GDM1 (cell line): Measurements from ENCODE around the gene MATK.

Source experiments
- DNase-seq: peaks from one replicate; lab custom pipeline; 2025; lab: John Stamatoyannopoulos, UW

The MATK gene

DNA sequence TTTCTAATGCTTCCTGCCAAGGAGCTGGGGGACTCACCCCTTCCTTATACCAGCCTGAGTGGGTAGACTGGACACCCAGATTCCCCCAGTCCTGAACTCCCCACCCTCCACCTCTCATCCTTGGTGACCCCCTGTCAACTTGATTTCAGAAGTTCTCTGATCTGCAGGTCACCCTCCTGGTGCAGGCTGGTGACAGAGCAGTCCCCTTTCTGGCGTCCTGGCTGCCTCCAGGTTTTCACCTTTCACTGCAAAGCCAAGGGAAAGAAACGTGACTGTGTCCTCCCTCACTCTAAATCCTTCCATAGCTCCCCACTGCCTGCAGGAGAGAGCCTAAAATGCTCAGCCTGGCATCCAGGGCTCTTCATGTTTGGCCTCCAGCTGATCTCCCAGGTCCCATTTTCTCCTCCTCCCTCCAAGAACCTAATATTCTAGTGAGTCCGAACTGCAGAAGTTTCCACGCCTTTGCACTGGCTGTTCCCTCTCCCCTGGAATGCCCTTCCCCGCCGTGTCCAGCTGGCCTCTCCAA is 4.1 kb upstream of the MATK start:
- no peak for DNase-seq

GRCh38 chr19:3788996-3789778 is 3.0 kb upstream of the MATK start:
- DNase-seq: no peak

GRCh38 chr19:3785451-3785937 is 687 bp downstream of the MATK start:
- DNase-seq: no peak

DNA sequence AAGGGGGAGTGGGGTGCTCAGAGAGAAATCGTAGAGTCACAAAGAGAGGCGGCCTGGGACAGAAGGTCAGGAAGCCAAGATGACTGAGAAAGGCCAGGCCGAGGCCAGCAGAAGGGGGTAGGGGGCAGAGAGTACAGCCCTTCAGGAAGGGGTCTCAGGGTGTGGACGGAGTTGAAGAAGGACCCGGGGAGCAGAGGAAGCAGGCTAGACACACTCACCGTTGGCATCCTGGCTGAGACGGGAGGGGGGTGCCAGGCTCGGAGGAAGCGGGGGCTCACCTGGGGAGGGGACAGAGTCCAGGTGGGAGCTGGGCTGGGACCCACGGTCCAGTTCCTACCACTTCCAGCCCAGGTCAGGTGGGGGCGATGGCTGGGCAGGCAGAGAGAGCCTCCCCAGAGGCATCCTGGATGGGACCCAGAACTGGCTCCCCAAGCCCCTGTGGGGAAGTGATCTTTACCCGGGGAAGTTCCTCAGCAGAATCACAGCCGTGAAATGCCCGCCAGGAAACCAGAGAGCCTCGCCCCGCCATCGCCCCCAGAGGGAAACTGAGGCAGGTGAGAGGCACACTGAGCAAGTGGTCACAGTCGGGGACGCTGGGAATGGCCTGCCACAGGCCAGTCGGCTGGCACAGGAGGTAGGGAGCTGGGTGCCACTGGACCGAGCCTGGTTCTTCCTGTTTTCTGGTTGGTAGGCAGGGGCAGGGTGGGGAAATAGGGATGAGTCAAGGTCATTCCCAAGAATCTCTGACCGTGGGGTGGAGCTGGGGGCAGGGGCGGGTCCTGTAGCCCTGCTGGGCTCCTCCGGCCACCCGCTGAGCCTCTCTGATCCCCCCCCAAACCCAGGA is 1.4 kb downstream of the MATK start:
- DNase-seq: no peak

DNA sequence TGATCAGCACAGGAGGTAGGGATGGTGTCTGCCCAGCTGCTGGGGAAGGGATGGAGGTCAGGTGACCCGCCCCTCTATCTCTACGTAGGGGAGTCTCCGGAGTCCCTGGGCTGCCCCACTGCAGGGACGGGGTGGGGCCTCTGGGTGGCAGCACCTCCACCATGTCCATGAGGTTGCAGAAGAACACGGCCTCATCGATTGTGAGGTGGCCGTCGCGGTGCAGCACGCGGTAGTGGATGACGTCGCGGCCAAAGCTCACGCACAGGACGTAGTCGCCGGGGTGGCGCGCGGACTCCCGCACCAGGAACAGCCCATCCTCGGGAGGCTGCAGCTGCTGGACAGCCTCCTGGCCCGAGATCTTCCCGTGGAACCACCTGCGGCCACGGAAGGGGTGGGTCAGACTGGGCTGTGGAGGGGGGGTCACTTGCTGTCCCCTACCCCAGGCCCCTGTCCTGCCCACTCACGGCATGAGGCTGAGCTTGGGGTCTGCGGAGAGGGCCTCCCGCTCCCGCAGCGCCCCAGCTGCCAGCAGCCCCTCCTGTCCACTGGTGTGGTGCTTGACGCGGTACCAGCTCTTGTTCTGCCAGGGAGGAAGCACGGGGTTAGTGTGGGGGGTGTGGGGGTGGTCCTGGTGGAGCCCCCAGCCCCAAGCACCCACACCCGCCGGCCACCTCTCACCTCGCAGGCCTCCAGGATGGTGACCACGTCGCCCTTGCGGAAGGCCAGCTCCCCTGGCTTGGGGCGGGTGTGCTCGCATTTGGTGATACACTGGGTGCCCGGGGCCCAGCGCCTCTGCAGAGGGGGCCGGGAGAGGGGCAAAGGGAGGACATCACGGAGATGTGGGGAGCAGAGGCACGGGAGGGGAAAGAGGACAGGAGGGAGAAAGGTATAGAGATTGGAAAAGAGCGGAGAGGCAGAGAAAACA is 2.3 kb downstream of the MATK start:
- no peak for DNase-seq

DNA sequence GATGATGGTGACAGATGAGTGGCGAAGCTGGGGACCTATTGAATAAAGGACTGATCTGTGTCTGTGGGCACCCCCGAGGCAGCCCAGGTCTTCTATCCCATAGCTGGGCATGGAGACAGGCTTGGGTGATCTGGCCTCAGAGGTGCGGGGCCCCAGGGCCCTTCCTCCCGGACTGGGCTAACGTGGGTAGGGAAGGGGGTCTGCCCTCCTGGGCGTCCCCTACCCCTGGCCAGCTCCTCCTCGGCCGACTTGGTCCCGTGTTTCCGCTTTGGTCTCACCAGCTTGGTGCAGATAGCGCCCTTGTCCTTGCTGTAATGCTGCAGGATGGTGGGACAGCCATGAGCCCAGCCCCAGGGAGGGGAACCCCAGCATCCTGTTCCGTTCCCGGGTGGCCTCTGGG is 3.3 kb downstream of the MATK start:
- DNase-seq: no peak

GRCh38 chr19:3782330-3782729 is 3.9 kb downstream of the MATK start:
- no peak for DNase-seq

- no peak for DNase-seq
Observed at GRCh38 chr19:3781603-3782002, 4.6 kb downstream of the MATK start.

DNA sequence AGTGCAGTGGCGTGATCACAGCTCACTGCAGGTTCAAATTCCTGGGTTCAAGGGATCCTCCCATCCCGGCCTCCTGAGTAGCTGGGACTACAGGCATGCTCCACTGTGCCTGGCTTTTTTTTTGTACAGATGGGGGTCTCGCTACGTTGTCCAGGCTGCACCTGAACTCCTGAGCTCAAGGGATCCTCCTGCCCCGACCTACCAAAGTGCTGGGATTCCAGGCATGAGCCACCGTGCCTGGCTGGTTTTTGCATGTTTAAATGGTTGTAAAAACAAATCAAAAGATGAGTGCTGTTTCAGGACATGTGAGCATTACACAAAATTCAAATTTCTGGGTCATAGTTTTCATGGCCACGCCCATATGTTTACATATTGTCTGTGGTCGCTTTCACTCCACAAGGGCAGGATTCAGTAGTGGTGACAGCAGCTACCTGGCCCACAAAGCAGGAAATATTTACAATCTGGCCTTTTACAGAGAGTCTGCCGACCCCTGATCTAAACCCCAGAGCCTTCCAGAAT is 5.3 kb downstream of the MATK start:
- no peak for DNase-seq

GRCh38 chr19:3778899-3779723 is 7.1 kb downstream of the MATK start:
- no peak for DNase-seq

DNA sequence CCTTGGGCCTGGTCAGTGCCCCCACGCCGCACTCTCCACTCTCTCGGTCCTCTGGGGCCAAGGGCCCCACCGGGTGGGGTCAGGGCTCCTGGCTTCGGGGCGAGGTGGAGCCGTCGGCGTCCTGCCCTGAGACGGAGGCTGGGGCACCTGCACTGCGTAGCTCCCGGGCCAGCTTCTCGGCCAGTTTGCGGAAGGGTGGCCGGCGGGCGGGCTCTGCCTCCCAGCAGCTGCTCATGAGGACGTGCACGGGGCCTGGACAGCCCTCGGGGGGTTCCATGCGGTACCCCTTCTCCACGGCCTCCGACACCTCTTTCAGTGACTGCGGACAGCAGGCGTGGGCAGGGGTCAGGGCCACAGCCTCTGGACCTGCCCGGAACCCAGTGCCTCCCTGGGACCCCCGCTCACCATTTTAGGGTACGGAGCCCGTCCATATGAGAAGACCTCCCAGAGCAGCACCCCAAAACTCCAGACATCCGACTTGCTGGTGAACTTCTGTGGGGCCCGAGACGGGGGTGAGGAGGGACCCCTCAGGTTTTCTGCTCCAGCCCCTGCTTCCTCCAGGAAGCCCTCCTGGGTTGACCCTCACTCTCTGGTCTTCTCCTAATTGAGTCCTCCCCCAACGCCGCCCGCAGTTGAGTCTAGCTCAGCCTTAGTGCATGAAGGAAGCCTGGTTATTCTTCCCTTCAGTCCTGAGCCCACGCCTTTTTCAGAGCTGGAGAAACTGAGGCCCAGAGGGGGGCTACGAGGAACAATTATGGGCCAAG is 7.9 kb downstream of the MATK start:
- no peak for DNase-seq

- no peak for DNase-seq
Observed at GRCh38 chr19:3776479-3777040, 9.6 kb downstream of the MATK start.

DNA sequence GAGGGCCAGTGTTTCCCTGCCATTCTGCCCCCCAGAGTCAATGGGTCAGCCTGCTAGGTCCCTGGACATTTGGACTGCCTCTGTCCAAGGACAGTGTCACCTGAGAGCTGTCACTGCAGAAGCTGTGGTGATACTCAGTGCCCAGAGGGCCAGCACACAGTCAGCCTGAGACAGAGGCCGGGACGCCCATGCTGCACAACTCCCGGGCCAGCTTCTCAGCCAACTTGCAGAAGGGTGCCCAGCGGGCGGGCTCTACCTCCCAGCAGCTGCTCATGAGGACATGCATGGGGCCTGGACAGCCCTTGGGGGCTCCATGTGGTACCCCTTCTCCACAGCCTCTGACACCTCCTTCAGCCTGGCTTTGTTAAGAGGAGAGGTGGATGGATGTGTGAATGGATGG is 10.3 kb downstream of the MATK start:
- no peak for DNase-seq

DNA sequence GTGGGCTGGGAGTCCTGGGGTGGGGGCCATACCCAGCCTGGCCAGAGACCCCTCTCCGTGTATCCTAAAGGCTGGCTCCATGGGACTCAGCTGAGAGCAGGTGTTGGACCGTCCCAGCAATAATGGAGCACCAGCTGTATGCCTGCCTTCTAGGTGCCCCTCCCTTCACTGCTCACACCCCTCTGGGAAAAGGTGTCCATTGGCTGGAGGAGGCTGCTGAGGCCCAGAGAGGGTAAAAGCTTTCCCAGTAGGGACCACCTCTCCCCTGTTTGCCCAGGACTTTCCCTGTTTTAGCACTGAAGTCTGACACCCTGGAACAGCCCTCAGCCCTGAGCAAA is 10.8 kb downstream of the MATK start:
- no peak for DNase-seq

GRCh38 chr19:3774621-3775373 is 11.4 kb downstream of the MATK start:
- no peak for DNase-seq

GRCh38 chr19:3773814-3774515 is 12.2 kb downstream of the MATK start:
- no peak for DNase-seq

DNA sequence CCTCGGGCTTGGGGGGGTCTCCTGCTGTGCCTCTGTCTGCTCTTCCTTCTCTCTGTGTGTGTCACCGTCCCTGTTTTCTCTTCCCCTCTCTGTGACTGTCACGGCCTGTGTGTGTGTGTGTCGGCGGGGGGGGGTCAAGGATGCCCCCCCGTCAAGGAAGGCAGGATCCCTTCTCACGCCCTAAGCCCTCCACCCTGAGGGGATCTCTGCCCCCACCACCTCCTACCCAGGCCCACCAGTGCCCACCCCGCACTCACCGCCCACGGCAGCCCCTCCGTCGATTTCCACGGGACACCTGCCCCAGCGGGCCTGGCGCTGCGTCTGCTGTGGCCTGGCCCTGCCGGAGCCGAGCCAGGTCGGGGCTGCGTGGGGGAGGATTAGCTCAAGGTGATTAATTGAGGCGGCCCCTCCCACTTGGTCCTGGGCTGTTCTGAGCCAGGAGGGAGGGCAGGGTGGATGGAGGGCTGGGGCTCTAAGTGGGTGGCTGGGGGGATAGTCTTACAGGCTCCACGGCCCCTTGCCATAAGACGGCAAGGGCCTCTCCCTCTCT is 14.2 kb downstream of the MATK start, which contains the start of gene RAX2:
Gene RAX2 (minus strand): TSS at position 323 of the 550 bp plus-strand sequence. CDS start 486 bp downstream, outside the sequence.
- DNase-seq: no peak
